GM20431 (cell line): ENCODE results near the gene RASAL2.
"Not testable (repeated sequence)": the region's sequence is repeated elsewhere in the genome, so short reads cannot be mapped to it uniquely, and the experiment has no call there.

Experiments used
- in situ Hi-C: fragments of 300-500 bp; cut with MseI, MboI; formaldehyde crosslinking; loops from one replicate; pipeline ENCODE4 v1.15.0; 2020; ENCODE audit warnings: low sequenced_read_pairs; ENCODE audit not compliant: unreplicated experiment

Gene RASAL2

GRCh38 chr1:178066908-178067614 lies 26.8 kb upstream of the RASAL2 start:
- in situ Hi-C loops = no loop called here

- in situ Hi-C loops = no loop called here
Measured at GRCh38 chr1:178071811-178072210, 22.1 kb upstream of the RASAL2 start.

- in situ Hi-C loops = no loop called here
Measured at GRCh38 chr1:178072326-178072725, 21.6 kb upstream of the RASAL2 start.

- in situ Hi-C loops = no loop called here
Measured at GRCh38 chr1:178075333-178075732, 18.6 kb upstream of the RASAL2 start.

- in situ Hi-C loops = no loop called here
Measured at GRCh38 chr1:178076607-178077006, 17.3 kb upstream of the RASAL2 start.

- in situ Hi-C loops = no loop called here
Measured at GRCh38 chr1:178077917-178078316, 16.0 kb upstream of the RASAL2 start.

- in situ Hi-C loops = no loop called here
Measured at GRCh38 chr1:178086294-178086693, 7.6 kb upstream of the RASAL2 start.

- in situ Hi-C loops = no loop called here
Measured at GRCh38 chr1:178086766-178087165, 7.1 kb upstream of the RASAL2 start.

- in situ Hi-C loops = no loop called here
Measured at GRCh38 chr1:178088651-178089050, 5.3 kb upstream of the RASAL2 start.

GRCh38 chr1:178091454-178091853 lies 2.5 kb upstream of the RASAL2 start:
- in situ Hi-C loops = not testable (repeated sequence)

- in situ Hi-C loops = no loop called here
Measured at GRCh38 chr1:178091986-178092745, 1.7 kb upstream of the RASAL2 start.

GRCh38 chr1:178092878-178093493 lies 918 bp upstream of the RASAL2 start:
- in situ Hi-C loops = no loop called here

- in situ Hi-C loops = no loop called here
Measured at GRCh38 chr1:178093494-178093950, 382 bp upstream of the RASAL2 start.

- in situ Hi-C loops = no loop called here
Measured at GRCh38 chr1:178094739-178095645, 1.1 kb downstream of the RASAL2 start.

- in situ Hi-C loops = no loop called here
Measured at GRCh38 chr1:178096421-178096820, 2.5 kb downstream of the RASAL2 start.

- in situ Hi-C loops = no loop called here
Measured at GRCh38 chr1:178098262-178098661, 4.4 kb downstream of the RASAL2 start.

- in situ Hi-C loops = no loop called here
Measured at GRCh38 chr1:178101266-178101630, 7.3 kb downstream of the RASAL2 start.

- in situ Hi-C loops = no loop called here
Measured at GRCh38 chr1:178101654-178102053, 7.8 kb downstream of the RASAL2 start.

- in situ Hi-C loops = no loop called here
Measured at GRCh38 chr1:178102218-178102617, 8.3 kb downstream of the RASAL2 start.

GRCh38 chr1:178107823-178108222 lies 13.9 kb downstream of the RASAL2 start:
- in situ Hi-C loops = no loop called here
